NCI-H82 (cell line): ENCODE measurements around the gene NEK1.

Experiments used
- DNase-seq: peaks from one replicate; lab custom pipeline; 2025; lab: John Stamatoyannopoulos, UW

The NEK1 gene

DNA sequence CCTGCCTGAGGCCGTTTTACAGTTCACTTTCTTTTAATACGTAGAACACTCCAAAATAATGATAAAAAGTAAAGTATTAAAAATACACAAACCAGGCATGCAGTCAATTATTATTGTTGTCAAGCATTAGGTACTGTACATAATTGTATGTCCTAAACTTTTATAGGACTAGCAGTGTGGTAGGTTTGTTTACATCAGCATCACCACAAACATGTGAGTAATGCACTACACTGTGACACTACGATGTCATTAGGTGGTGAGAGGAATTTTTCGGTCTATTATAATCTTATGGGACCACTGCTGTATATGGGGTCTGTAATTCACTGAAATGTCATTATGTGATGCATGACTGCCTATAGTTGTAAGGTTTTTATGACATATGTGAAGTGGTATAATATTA lies 192.1 kb downstream of the NEK1 start:
- DNase-seq, result no peak

- DNase-seq, result no peak
Measured at GRCh38 chr4:169418846-169419245, 193.5 kb downstream of the NEK1 start.

DNA sequence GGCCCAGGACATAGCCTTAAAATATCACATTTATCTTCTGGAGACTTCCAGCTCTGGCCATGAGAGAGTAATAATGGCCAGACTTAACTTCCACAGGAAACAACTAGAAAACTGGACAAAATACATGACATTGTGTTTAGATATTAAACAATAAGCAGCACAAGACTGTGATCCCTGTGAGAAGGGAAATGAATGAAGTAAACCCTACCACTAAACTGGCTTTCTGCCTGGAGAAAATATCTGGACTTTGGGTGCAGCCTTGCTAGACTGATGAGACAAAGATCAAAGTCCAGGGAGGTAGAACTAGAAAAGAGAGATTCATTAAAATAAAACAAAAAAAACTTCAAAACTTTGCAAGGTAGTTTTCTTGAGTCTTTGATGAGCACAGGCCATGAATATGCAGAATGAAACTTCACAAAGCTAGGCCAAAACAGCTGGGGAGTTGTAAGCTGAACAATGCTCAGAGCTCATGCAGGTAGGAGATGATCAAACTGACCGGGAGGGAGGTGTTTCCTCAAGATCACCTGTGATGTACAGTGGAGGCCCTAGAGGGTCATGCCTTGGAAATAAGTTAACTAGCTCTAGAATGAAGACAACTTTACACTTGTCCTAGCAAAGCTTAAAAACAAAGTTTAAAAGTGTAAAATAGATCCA lies 194.6 kb downstream of the NEK1 start:
- DNase-seq, result no peak

DNA sequence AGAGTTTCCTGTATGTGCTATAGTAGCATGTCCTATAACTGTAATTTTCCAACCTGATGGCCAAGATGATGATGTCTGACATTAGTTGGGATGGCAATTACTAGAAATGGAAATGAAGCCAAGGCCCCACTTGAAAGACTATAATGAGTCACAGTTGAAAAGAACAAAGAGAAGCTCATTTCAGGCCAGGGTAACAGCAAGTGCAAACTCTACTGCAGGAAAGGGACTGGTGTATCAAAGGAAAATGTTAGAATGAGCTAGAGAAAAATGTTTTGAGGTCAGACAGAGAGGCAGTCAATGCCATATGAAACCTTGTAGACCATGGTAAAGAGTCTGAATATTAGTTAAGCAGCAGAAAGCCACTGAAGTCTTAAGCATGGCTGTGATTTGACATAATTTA lies 195.4 kb downstream of the NEK1 start:
- no peak for DNase-seq

DNA sequence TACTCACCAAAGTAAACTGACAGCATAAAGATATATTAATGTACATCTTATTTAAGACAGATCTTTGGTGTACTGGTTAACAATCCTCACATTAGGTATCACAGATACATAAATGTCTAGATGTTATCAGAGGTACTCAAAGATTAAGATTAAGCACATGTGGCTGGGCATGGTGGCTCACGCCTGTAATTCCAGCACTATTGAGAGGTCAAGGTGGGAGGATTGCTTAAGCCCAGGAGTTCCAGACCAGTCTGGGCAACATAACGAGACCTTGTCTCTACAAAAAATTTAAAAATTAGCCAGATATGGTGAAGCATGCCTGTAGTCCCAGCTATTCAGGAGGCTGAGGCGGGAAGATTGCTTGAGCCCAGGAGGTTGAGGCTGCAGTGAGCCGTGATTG lies 195.9 kb downstream of the NEK1 start:
- DNase-seq, result no peak

DNA sequence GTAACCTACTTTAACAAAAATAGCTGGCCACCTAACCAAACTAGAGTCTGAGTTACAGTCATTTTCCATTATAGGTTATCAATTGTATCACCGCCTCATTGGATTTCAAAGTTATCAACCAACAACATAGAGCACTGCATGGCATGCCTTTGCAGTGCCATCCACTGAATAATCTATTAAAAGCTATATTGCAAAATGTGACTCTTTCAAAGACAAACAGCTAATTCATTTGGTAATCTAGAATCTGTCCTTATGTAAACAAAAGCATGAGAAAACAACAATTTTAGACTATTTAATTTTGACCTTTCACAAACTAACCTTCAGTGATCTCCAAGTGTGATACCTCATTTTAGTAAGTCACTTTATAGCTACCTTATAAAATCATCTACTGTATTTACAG lies 197.5 kb downstream of the NEK1 start:
- DNase-seq, result no peak

DNA sequence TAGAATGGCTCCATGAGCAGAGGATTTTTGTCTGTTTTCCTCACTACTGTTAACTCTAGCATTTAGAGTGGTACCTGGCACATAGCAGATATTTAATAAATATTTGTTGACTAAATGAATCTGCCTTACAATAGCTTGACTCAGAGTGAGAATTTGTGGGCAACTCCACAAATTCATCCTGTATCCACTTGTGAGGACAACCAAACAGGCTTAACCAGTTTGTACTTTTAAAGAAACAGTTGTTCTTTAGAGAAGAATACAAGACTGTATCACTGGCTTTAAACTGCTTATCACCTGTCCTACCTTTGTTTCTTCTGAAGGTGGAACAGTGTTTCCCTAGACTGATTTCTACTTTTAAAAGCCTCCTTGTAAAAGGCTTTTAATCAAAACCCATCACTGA lies 200.3 kb downstream of the NEK1 start:
- no peak for DNase-seq

DNA sequence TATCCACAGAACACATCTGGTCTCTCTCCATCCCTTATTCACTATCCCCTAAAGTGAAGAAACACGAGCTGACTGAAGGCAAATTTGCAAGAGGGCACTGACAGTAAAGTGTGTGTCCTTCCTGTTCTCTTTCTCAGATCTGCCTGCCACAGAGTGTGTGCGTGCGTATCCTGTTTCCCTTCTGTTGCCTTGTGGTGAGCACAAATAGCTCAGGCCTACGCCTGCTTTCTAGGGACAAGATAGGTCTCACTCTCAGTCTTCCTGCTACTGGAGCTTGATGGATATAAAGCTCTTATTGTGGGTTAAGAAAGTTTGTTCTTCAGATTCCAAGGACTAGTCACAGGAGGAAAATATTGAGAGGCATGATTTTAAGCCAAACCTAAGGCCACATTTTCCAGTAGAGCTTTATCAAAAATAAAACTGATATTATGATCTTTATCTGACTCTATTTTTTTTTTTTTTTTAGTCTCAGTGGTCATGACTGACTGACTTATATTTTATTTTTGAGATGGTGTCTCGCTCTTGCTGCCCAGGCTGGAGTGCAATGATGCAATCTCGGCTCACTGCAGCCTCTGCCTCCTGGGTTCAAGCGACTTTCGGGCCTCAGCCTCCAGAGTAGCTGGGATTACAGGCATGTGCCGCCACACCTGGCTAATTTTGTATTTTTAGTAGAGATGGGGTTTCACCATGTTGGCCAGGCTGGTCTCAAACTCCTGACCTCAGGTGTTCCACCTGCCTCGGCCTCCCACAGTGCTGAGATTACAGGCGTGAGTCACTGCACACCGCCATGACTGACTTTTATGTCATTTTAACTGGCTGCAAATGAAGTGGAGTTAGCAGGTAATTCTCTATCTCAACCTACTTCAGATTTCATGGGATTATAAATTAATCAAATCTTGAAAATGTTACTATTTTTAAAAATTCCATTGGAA lies 201.3 kb downstream of the NEK1 start:
- DNase-seq, result peak; percentile 11

GRCh38 chr4:169407217-169407845 lies 205.1 kb downstream of the NEK1 start:
- DNase-seq, result no peak

GRCh38 chr4:169404960-169405359 lies 207.4 kb downstream of the NEK1 start:
- DNase-seq, result no peak

DNA sequence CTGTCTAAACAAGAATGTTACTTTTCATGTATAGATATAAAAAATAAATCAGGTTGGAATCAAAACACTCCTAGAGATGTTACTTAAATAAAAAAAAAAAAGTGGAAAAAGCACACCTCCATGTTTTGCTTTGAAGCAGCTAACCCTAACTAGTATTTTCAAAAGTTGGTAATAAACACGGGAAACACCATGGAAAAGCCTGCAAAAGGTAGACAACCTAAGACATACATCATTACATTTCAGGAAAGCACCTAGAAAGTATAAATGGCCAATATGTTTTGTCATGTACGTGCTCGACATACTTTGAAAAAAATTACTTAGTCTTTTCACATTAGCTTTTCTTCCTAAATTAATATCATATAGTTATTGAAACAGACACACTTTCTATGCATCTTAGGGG lies 211.6 kb downstream of the NEK1 start:
- DNase-seq, result no peak

DNA sequence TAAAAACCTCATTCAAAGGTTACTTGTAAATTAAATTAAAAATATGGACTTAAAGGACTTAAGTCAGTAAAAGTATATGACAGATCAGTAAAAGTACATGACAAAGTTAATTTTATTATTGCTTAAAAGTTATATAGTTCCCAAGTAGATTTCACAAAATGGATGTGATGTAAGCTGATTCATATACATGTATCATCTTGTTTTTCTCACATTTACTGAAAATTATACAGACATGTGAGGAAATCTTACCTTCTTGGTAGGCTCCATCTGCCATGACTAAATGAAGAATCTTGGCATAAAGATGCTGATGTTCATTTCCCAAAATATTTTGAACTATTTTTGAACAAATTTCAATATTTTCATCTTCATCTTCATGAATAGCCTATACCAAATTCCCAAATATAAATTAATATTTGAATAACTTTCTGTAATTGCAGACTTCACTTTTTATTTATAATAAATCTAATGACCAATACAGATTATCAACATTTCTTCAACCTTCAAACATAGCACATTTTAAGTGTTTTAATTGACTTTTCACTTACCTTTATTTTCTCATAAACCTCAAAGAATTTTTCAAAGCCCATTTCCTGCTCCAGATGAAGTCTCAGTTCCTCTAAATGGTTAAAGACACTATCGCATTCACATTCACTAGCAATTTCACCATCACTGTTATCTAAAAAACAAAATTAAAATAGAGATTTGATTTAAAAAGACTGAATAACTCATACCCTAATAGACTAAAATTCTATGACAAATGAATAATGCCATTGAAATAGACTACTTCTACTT lies 212.2 kb downstream of the NEK1 start:
- DNase-seq, result no peak

GRCh38 chr4:169398316-169398715 lies 214.1 kb downstream of the NEK1 start:
- DNase-seq, result no peak

GRCh38 chr4:169397762-169398161 lies 214.6 kb downstream of the NEK1 start:
- DNase-seq, result no peak

- DNase-seq, result no peak
Measured at GRCh38 chr4:169385376-169385775, 227.0 kb downstream of the NEK1 start.

DNA sequence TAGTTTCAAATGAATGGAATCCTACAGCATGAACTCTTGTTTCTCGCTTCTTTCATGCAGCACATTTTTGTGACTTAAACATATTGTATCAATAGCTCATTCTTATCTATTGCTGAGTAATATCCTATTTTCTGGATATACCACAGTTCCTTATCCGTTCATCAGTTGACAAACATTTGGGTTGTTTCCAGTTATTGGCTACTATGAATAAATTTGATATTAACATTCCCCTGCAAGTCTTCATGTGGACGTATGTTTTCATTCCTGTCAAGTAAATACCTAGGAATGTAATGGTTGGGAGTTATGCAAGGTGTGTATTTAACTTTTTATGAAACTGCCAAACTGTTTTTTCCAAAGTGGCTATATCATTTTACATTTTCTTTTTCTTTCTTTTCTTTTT lies 227.6 kb downstream of the NEK1 start:
- DNase-seq, result no peak

DNA sequence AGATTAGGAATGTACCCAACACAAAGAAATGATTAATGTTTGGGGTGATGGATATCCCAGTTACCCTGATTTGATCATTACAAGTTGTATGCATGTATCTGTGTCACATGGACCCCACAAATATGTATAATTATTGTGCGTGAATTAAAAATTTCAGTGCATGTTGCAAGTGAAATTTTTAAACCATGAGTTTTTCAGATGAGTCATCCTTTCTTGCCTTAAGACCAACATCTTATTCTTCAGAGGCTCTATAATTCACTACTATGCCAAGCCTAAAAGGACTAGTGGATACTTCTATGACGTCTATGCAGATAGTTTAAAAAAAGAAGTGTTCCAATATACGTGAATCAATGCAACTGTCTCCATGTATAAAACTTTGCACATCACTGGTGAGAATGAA lies 228.7 kb downstream of the NEK1 start:
- no peak for DNase-seq

- DNase-seq, result no peak
Measured at GRCh38 chr4:169379688-169380087, 232.7 kb downstream of the NEK1 start.

DNA sequence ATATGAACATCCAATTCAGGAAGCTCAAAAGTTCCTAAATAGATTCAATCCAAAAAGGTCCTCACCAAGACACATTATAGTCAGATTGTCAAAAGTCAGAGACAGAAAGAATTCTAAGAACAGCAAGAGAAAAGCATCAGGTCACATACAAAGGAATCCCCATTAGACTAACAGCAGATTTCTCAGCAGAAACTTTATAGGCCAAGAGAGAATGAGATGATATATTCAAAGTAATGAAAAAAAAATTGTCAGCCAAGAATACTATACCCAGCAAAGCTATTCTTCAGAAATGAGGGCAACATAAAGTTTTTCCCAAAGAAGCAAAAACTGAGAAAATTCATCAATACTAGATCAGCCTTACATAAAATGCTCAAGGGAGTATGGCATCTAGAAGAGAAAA lies 235.0 kb downstream of the NEK1 start:
- no peak for DNase-seq

- no peak for DNase-seq
Measured at GRCh38 chr4:169376421-169376820, 236.0 kb downstream of the NEK1 start.

DNA sequence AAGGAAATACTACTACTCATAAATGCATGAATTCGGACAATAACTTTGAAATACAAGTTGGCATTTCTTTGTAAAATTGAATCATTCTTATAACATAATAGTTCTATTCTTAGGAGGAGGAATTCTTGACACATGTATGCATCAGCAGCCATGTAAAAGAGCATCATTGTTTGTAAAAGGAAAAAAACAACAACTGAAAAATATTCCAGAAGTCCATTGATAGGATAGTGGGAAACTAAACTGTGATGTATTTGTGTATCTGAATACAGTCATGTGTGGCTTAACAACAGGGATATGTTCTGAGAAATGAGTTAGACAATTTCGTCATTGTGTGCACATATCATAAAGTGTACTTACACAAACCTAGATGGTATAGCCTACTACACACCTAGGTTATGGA lies 239.6 kb downstream of the NEK1 start:
- no peak for DNase-seq

DNA sequence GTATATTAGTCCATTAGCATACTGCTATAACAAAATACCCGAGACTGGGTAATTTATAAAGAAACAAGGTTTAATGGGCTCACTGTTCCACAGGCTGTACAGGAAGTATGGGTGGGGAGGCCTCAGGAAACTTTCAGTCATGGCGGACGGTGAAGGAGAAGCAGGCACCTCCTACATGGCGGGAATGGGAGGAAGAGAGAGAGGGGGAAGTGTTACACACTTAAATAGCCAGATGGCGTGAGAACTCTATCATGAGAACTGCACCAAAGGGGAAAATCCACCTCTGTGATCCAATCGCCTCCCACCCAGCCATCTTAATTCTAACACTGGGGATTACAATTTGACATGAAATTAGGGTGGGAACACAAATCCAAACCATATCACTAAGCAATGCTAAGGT lies 242.7 kb downstream of the NEK1 start:
- peak; percentile 25 for DNase-seq
